IPS-NIHi11 (cell line): ENCODE measurements around the gene PSMB4.
"Not testable (repeated sequence)": the region's sequence is repeated elsewhere in the genome, so short reads cannot be mapped to it uniquely, and the experiment has no call there.

ENCODE experiments used
- DNase-seq: peaks from one replicate; pipeline ENCODE4 v3.0.0; 2012; ENCODE audit warnings: mixed read lengths, low spot score

Gene PSMB4

GRCh38 chr1:151390221-151391078, 8.9 kb upstream of the PSMB4 start:
- not testable (repeated sequence) for DNase-seq

GRCh38 chr1:151391079-151391563, 8.3 kb upstream of the PSMB4 start:
- no peak for DNase-seq

GRCh38 chr1:151393583-151393982, 5.8 kb upstream of the PSMB4 start:
- DNase-seq, result no peak

- not testable (repeated sequence) for DNase-seq
Measured at GRCh38 chr1:151396265-151396664, 3.1 kb upstream of the PSMB4 start.

- no peak for DNase-seq
Measured at GRCh38 chr1:151401125-151401788, 1.9 kb downstream of the PSMB4 start.

- no peak for DNase-seq
Measured at GRCh38 chr1:151401860-151402259, 2.5 kb downstream of the PSMB4 start.

- DNase-seq, result no peak
Measured at GRCh38 chr1:151402764-151403163, 3.4 kb downstream of the PSMB4 start.

GRCh38 chr1:151403612-151404011, 4.2 kb downstream of the PSMB4 start:
- no peak for DNase-seq

GRCh38 chr1:151405187-151405951, 6.0 kb downstream of the PSMB4 start:
- no peak for DNase-seq

- no peak for DNase-seq
Measured at GRCh38 chr1:151406176-151406575, 6.8 kb downstream of the PSMB4 start.

GRCh38 chr1:151407304-151407703, 7.9 kb downstream of the PSMB4 start:
- DNase-seq, result no peak

- no peak for DNase-seq
Measured at GRCh38 chr1:151408891-151409290, 9.5 kb downstream of the PSMB4 start.

GRCh38 chr1:151411884-151412283, 12.5 kb downstream of the PSMB4 start:
- DNase-seq, result no peak

- DNase-seq, result no peak
Measured at GRCh38 chr1:151416231-151416630, 16.9 kb downstream of the PSMB4 start.

- DNase-seq, result no peak
Measured at GRCh38 chr1:151418081-151418480, 18.7 kb downstream of the PSMB4 start.

GRCh38 chr1:151419819-151420218, 20.4 kb downstream of the PSMB4 start:
- DNase-seq, result no peak

GRCh38 chr1:151425103-151425502, 25.7 kb downstream of the PSMB4 start:
- DNase-seq, result no peak

GRCh38 chr1:151428068-151428467, 28.7 kb downstream of the PSMB4 start:
- no peak for DNase-seq

- not testable (repeated sequence) for DNase-seq
Measured at GRCh38 chr1:151433827-151434226, 34.5 kb downstream of the PSMB4 start.

GRCh38 chr1:151435174-151435573, 35.8 kb downstream of the PSMB4 start:
- DNase-seq, result no peak

GRCh38 chr1:151436985-151437384, 37.6 kb downstream of the PSMB4 start:
- DNase-seq, result no peak

GRCh38 chr1:151437396-151437795, 38.0 kb downstream of the PSMB4 start:
- DNase-seq, result not testable (repeated sequence)
